Amniotic epithelial cell (primary cell): ENCODE data around the gene CARD8.
"Not testable (repeated sequence)": the region's sequence is repeated elsewhere in the genome, so short reads cannot be mapped to it uniquely, and the experiment has no call there.

Experiments used
- DNase-seq: peaks from one replicate; pipeline ENCODE4 v3.0.0-alpha.2; 2010; ENCODE audit warnings: low read depth

CARD8 gene

DNA sequence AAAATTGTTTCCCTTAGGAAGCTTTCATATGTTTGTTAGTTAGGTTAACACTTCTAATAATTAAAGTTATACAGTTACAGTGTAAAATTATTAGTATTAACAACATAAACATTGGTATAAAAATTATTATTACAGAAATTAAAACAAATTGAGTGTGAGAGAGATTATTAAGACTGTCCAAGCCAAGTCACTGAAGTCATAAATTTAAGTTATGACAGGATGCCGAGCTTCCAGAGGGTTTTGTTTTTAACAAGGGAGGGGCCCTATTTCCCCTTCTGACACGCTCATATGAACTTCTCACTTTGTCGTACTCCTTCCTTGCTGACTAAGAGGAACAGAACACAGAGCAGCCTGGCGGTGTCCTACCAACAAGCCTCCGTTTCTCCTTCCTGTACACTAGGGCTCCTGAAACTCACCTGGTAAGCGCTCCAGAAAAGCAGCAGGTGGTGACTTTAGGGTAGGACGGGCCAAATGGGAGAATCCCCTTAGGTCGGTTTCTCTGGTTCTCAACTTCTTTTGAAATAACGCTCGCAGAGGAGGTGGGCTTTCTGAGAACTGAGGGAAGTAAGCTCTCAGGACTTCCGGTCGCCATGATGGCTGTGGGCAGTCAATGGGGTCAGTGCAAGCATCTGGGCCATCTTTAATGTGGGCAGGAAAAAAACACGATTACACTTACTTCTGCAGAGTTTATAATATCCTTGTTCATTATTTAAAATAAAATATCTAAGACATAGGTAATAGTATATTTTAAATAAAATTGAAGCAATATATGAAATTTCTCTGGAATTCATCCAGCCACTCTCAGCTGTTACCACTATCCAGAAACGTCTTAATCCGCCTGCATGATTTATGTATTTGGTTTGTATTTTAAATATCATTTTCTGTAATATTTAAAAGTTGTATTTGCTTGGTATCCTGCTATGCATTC lies at the start of gene CARD8:
CARD8 (minus strand) TSS at position 537 of the 928 bp plus-strand sequence. CDS start 14,892 bp downstream, outside the sequence.
- peak; percentile 89 for DNase-seq

DNA sequence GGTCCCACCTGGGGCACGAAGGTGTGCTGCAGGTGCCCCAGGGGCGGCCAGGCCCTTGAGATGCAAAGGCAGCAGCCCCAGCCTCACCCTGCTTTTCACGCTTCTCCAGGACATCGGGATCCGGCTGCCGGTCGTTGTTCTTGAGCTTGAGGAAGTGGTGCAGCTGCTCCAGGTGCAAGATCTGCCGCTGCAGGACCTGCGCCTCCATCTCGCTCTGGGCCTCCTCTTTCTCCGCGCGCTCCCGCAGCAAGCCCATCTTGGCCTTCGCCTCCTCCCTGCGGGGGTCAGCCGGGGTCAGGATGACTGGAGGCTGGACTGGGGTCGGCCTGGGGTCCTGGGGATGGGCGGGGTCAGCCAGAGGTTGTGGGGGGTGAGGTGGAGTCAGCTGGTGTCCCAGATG lies 48.2 kb upstream of the CARD8 start:
- no peak for DNase-seq

DNA sequence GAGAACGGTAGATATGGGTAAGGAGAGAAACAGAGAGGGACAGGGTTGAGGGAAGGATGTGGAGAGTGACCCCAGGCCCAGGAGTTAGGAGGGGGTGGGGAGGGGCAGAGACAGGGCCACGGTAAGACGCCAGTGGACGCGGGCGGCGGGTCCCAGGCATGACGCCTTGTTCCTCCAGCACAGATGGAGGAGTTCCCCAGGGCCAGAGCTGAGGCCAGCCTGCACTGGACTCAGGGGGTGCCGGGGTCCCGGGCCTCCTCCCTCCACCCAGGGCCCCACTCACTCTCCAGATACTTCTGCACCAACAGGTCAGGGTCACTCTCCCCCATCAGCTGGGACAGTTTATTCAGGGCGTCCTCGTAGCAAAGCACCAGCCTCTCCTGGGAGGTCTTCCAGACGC lies 47.7 kb upstream of the CARD8 start:
- no peak for DNase-seq

DNA sequence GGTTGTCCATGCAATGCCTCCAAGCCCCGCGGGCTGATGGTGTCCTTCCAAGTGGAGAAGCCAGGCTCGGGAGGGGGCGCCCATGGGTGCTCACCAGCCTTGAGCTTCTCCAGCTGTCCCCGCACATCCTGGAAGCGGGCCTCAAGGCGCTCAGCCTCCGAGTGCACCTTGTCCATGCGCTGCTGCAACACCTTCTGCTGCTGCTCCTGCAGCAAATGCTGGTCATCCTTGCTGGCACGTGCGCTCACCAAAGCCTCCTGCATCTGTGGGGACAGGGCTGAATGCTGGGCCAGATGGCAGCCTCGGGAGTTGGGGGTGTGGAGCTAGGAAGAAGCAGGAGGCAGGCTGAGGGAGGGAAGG lies 46.9 kb upstream of the CARD8 start:
- no peak for DNase-seq

DNA sequence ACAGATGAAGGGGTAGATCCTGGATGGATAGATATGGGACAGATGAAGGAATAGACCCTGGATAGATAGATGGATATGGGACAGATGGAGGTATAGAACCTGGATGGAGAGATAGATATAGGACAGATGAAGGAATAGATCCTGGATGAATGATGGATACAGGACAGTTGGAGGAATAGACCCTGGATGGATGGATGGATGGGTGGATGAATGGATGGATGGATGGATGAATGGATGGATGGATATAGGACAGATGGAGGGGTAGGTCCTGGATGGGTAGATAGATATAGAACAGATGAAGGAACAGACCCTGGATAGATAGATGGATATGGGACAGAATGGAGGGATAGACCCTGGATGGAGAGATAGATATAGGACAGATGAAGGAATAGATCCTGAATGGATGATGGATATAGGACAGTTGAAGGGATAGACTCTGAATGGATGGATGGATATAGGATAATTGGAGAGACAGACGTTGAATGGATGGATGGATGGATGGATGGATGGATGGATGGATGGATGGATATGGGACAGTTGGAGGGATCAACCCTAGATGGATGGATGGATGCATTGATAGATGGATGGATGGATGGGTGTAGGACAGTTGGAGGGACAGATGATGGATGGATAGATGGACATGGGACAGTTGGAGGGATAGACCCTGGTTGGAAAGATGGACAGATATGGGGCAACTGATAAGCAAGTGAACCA lies 46.3 kb upstream of the CARD8 start:
- no peak for DNase-seq

GRCh38 chr19:48297975-48298374 lies 42.3 kb upstream of the CARD8 start:
- no peak for DNase-seq

DNA sequence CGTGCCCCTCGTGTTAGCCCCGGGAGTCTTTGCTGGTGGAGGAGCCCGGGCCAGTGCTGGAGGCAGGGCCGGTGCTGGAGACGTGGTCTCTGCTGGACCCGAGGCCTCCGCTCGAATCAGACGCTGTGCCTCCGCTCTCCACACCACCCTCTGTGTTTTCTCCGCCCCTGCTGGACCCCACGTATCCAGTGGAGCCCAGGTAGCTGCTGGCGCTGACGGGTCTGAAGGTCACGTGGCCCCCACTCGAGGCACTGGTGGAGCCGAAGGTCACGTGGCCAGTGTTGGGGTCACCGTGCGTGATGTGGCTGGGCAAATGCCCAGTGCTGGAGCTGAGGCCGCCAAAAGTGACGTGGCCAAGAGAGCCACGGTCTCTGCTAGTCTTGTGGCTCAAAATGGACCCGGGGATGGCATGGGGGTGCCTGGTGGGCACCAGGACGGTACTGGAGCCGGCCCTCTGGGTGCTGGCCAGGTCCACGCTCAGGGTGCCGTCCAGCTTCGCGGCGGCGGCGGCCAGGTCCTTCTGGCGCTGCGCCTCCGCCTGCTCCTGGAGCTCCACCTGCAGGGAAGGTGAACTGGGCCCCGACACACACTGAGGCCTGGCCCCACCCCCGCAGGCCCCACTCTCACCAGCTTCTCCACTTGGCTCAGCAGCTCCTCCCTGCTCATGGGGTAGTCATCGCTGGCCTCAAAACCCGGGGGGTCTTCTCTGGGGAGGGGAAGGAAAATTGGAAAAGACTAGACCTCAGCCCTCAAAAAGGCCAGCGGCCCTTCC lies 41.4 kb upstream of the CARD8 start:
- DNase-seq, result no peak

GRCh38 chr19:48295458-48295857 lies 39.7 kb upstream of the CARD8 start:
- no peak for DNase-seq

DNA sequence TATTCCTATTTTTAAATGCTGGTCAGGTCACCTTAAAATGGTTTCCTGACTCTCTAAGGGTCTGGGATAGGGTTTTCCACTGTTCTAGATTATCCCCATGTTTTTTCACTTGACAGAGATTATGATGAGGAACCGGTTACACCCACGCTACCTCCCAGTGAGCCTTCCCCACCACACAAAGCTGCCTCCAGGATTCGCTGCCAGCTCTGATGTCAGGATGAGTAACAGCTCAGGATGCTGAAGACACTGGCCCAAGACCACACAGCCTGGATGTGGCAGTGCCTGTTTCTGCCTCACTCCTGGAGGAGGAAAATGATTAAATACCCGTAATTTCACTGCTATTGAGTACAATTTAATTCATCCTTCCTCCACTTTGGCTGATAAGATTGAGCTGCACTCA lies 37.1 kb upstream of the CARD8 start:
- peak; percentile 92 for DNase-seq

DNA sequence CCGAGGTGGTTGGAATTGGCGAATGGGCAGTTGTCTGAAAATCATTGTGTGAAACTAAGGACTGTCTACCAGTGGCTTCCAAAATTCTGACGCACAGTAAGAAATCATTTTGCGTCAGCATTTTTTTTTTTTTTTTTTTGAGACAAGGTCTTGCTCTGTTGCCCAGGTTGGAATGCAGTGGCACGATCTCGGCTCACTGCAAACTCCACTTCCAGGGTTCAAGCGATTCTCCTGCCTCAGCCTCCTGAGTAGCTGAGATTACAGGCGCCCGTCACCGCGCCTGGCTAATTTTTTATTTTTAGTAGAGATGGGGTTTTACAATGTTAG lies 35.7 kb upstream of the CARD8 start:
- not testable (repeated sequence) for DNase-seq

DNA sequence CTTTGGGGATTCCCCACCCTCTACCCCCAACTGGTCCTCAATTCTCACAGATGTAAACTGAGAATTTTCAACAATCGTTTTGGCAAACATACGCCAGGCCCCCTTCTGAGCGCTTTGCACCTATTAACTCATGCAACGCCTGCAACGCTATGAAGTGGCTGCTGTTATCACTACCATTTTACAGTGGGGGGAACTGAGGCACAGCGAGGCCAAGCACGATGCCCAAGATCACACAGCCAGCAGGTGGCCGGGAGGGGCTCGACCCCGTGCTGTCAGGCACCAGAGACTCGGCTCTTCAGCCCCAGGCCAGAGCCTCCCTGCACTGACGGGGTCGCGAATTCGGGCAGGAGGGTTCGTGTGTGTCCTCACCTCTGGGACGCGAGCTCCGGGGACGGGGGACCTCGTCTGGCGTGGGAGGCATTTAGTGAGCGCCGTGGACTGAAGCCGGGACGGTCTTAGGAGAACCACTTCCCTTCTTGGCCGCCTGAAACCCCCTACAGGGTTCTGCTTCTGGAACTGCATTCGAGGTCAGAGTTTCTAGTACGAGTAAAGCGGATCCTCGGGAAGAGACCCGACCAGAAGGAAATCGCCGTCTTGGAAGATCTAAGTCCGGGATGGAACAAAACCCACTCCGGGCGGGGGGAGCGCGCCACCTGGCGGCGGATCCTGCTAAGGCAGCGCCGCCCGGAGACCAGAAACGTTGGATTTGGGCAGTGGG lies 35.2 kb upstream of the CARD8 start:
- DNase-seq, result peak; percentile 78

- peak; percentile 60 for DNase-seq
Observed at GRCh38 chr19:48290401-48290770, 34.7 kb upstream of the CARD8 start.

DNA sequence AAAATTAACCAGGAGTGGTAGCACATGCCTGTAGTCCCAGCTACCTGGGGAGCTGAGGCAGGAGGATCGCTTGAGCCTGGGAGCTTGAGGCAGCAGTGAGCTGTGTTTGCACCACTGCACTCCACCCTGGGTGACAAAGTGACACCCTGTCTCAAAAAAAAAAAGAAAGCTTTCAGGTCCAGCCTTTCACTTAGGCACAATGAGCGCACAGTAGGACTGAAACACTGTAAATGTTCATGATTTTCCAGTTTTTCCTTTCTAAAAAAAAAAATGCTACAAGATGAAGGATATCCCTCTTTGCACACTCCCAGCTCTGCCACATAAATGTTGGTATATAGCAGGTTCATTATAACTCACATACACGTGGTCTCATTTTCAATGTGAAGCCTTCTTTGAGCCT lies 32.0 kb upstream of the CARD8 start:
- no peak for DNase-seq

DNA sequence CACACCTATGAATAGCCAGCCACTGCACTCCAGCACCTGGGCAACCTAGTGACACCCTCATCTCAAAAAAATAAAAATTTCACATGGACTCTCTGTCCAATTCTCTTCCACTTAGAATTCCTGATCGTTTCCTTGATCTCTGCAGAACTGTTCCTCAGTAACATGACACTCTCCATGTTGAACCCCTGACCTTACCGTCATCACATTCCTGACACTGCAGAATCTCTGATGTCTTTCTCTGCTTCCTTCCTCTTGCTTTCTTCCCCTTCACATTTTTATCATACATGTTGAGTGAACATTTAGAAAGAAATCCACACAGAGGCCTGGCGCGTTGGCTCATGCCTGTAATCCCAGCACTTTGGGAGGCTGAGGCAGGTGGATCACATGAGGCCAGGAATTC lies 29.2 kb upstream of the CARD8 start:
- DNase-seq, result peak; percentile 64

GRCh38 chr19:48283908-48284307 lies 28.2 kb upstream of the CARD8 start:
- DNase-seq, result peak; percentile 99

GRCh38 chr19:48279747-48280146 lies 24.0 kb upstream of the CARD8 start:
- no peak for DNase-seq

DNA sequence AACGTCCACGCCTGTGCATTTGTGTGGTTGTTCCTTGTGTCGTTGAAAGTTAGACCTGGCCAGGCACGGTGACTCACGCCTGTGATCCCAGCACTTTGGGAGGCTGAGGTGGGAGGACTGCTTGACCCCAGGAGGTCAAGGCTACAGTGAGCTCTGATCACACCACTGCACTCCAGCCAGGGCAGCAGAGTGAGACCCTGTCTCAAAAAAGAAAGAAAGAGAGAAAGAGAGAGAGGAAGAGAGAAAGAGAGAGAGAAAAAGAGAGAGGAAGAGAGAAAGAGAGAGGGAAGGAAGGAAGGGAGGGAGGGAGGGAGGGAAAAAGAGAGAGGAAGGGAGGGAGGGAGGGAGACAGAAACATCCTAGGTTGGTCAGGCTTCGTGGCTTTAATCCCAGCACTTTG lies 19.2 kb upstream of the CARD8 start:
- DNase-seq, result no peak

DNA sequence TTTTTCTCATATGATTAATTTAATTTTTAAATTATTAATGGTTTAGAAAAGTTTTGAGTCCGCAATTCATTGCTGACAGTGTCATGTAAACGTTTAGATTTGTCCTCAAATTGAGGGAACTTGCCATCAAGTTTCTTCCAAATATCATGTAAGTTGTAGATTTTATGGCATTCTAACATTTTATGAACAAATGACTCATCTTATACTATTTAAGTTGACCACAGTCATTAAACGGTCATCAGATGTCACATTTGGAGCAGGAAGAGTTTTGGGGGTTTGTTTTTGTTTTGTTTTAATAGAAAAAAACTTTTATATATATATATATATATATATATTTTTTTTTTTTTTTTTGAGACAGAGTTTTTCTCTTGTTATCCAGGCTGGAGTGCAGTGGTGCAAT lies 18.5 kb upstream of the CARD8 start:
- DNase-seq, result no peak

DNA sequence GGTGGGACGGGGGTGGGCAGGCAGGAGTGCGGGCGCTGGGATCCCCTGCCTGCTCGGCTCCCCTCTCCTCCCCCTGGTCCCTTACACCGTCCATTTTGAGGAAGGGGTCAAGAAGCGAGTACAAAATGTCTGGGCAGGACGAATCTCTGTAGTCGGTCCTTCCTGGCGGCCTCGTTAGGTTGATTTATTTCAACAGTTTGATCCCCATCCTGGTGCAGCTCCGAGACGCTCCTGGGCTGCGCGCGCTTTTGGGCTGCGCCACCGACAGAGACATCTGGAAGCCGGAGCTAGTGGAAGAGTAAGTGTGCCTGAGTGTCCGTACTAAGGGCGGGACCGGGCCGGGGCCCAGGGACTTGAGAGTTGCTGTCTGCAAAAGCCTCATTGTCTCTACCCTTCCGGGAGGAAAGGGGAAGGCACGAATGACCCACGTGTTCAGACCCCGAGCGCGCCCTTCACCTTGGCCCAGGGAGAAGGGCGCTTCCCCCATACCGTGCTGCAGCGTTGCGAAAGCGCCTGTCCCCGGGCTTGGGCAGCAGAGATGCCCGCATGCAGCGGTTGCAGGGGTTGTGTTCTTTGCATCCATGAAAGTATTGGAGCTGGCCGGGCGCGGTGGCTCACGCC lies 15.9 kb upstream of the CARD8 start:
- peak; percentile 33 for DNase-seq

- not testable (repeated sequence) for DNase-seq
Observed at GRCh38 chr19:48269617-48270026, 13.9 kb upstream of the CARD8 start.

GRCh38 chr19:48265326-48265725 lies 9.6 kb upstream of the CARD8 start:
- not testable (repeated sequence) for DNase-seq

GRCh38 chr19:48260359-48260714 lies 4.6 kb upstream of the CARD8 start:
- DNase-seq, result not testable (repeated sequence)
